Activated T-helper 1 cell treated with anti-CD3 and anti-CD28 coated beads, Interleukin-12 subunit alpha, Interleukin-12 subunit beta, Interleukin-2, Interleukin-4 antibody, amounts not matched to agents 30 ng/mL and 10 ng/mL and 1 ng/mL, durations not matched to agents 14 hours and 24 hours and 36 hours (primary cell): ENCODE data around the gene EFCAB10. TPM values are rescaled to one million over a fixed set of nuclear protein-coding genes. Genes with fewer than 3 reads are reported as not detected.
A peak's percentile ranks its signal among the peaks of the same experiment; 100 is the strongest.

Experiments
- DNase-seq: peaks from one replicate; pipeline ENCODE4 v3.0.0; 2021; ENCODE audit warnings: low spot score
- H3K27ac Mint-ChIP-seq: one replicate; pipeline ENCODE4 v1.8.0; 2021; ENCODE audit warnings: mild to moderate bottlenecking, mixed read lengths
- H3K27me3 Mint-ChIP-seq: one replicate; pipeline ENCODE4 v1.8.0; 2022; ENCODE audit warnings: mild to moderate bottlenecking, moderate library complexity, mixed read lengths; ENCODE audit not compliant: insufficient read depth
- H3K36me3 Mint-ChIP-seq: one replicate; pipeline ENCODE4 v1.8.0; 2021; ENCODE audit warnings: low read depth, mixed read lengths
- H3K4me1 Mint-ChIP-seq: one replicate; pipeline ENCODE4 v1.8.0; 2021; ENCODE audit warnings: low read depth, mixed read lengths
- H3K4me3 Mint-ChIP-seq: one replicate; pipeline ENCODE4 v1.8.0; 2021; ENCODE audit warnings: mild to moderate bottlenecking, moderate library complexity, mixed read lengths
- H3K9me3 Mint-ChIP-seq: one replicate; pipeline ENCODE4 v1.8.0; 2021; ENCODE audit warnings: mixed read lengths
- intact Hi-C: fragments of 100-400 bp; cut with micrococcal nuclease; formaldehyde crosslinking; loops from one replicate; pipeline ENCODE4 v1.15.1; 2024
- total RNA-seq: library from RNA; stranded (reverse); gene quantifications from 2 replicates; pipeline ENCODE4 v1.2.3, GENCODE V29; 2022

Gene EFCAB10
- total RNA-seq, 1 donor from 2014 or later: not detected

DNA sequence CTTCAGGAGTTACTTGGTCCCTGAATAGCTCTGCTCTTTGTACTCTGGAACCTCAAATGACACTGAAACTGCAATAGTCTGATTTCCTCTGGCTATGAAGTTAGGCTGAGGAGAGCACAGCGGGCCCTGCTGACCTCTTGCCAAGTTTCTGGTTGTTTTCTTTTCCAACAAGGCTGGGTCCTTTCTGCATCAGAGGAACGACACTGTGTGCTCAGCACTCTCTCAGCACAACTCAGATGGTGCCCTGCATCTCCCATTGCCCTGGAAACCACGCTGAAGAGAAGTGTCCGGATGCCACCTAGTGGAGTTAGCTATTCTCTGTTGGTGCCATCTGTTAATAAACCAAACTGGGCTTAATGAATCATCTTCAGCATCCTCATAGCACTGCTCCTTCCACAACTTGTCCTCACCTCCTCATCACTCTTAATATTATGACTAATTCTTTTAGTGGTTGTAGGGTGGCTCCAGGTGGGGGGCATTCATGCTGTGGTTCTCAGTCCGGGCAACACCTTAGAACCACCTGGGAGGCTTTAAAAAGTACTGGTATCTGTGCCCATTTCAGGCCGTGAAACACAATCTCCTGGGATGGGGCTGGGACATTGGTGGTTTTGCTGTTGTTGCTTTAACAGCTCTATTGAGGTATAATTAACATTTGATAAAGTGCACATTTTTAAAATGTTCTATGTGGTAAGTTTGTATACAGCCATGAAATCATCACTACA, 8.2 kb upstream of the EFCAB10 start:
- Mint-ChIP-seq H3K4me3 (no peak overlapping the region), H3K4me1 (peaks cover 19% of the 10 kb centered on the region), H3K36me3 (peaks cover 2% of the 10 kb centered on the region), H3K9me3 (peaks cover 5% of the 10 kb centered on the region), H3K27me3 (peaks cover 3% of the 10 kb centered on the region), H3K27ac (no peak overlapping the region)
- DNase-seq: peak; percentile 24
- intact Hi-C loops: loop anchor here (1.0 to 5.0 kb wide), 2 partner anchors 607 to 666 kb away; no protein-coding TSS in a partner anchor

DNA sequence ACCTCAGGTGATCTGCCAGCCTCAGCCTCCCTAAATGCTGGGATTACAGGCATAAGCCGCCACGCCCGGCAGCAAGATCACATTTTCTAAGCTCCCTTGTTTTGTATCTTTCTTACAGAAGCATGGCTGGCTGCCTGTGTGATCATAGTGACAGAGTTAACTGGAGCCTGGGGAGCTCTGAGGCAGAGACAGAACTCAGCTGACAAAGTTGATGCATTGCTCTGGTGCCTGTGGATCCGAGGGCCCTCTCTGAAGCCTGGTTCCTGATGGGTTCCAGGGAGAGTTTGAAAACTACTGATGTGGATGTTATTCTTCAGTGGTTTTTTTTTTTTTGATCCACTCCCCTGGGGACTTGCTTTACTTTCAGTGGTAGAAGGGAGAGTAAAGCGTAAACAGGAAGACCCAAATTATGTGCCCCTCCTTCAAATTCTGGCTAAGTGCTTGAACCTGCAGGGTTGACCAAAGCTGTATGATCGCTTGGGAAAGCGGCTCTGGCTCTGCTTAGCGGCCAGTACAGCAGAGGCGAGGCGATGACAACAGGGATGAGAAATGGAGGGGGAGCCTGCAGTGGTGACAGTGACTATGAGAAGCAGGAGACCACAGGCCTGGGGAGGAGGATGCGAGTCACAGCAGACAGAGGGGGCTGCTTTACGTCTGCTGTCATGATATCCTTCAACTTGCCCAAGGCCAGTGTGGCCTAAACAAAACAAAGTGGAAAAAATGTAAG, 6.8 kb upstream of the EFCAB10 start:
- Mint-ChIP-seq H3K27me3 (peaks cover 3% of the 10 kb centered on the region), H3K36me3 (peaks cover 3% of the 10 kb centered on the region), H3K9me3 (peaks cover 13% of the 10 kb centered on the region), H3K4me1 (peaks cover 19% of the 10 kb centered on the region), H3K4me3 (no peak overlapping the region), H3K27ac (no peak overlapping the region)
- intact Hi-C loops: loop anchor here (5.0 kb wide), 1 partner anchor 606 kb away; no protein-coding TSS in a partner anchor
- no peak for DNase-seq

DNA sequence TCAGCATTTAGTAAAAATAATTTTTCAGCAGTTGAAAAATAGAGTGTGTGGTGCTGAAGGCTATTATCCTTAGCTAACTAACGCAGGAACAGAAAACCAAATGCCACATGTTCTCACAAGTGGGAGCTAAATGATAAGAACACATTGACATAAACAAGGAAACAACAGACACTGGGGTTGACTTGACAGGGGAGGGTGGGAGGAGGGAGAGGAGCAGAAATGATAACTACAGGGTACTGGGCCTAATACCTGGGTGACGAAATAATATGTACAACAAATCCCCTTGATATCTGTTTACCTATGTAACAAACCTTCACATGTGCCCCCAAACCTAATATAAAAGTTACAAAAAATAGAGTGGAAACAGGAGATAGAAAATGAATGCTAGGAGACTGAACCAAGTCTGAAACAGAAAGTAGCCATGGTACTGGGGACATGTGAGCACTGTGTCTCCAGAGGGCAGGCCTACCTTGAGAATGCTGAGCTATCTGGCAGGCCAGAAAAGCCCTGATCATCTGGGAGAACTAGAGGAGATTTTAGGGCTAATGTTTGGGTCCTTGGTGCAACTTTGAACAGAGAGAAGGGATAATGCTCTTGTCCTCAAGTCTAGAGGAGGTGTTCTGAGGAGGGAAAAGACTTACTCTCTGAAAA, 4.7 kb upstream of the EFCAB10 start:
- H3K4me3 Mint-ChIP-seq: no peak overlapping the region
- intact Hi-C loops: loop anchor here (5.0 kb wide), 1 partner anchor 604 kb away; no protein-coding TSS in a partner anchor
- H3K27me3 Mint-ChIP-seq: peaks cover 1% of the 10 kb centered on the region
- H3K27ac Mint-ChIP-seq: peak overlapping the region; percentile 62
- DNase-seq: no peak
- peaks cover 13% of the 10 kb centered on the region for H3K9me3 Mint-ChIP-seq
- peaks cover 3% of the 10 kb centered on the region for H3K36me3 Mint-ChIP-seq
- H3K4me1 Mint-ChIP-seq: peaks cover 26% of the 10 kb centered on the region

DNA sequence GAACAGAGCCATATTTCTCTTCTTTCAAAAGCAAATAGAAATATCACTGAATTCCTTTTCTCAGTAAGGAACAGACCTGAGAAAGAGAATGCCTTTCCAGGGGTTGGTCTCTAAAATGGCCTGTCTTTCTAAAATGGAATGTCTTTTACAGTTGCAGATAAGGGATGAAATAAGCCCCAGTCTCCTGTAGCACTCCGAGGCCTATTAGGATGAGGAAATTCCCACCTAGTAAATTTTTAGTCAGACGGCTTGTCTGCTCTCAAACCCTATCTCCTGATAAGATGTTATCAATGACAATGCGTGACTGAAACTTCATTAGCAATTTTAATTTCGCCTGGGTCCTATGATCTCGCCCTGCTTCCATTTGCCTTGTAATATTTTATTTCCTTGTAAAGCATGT, 2.9 kb upstream of the EFCAB10 start:
- DNase-seq: no peak
- Mint-ChIP-seq H3K27me3 (peaks cover 1% of the 10 kb centered on the region), H3K4me1 (peaks cover 22% of the 10 kb centered on the region), H3K36me3 (peaks cover 3% of the 10 kb centered on the region), H3K27ac (no peak overlapping the region), H3K9me3 (peaks cover 13% of the 10 kb centered on the region), H3K4me3 (no peak overlapping the region)
- intact Hi-C loops: no loop called here

DNA sequence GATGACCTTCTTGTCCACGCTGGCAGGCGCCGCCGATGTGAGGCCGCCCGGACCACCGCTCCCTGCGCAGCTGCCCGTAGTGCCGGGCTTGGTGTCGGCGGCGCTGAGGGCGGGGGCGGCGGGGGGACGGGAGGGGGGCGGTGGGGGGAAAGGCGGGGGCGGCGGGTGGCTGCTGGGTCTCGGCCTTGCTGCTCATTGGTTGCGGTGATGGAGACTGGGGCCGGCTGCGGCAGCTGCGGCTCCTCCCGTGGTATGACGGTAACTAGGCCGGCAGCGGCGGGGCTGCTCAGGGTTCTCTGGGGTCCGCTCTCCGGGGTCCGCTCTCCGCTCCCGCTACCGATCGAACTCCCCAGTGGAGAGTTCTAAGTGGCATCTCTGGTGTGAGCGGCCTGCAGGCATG, 1.8 kb upstream of the EFCAB10 start:
- Mint-ChIP-seq H3K9me3 (peaks cover 13% of the 10 kb centered on the region), H3K27me3 (peaks cover 1% of the 10 kb centered on the region), H3K27ac (no peak overlapping the region), H3K4me1 (peaks cover 21% of the 10 kb centered on the region), H3K4me3 (no peak overlapping the region), H3K36me3 (peaks cover 3% of the 10 kb centered on the region)
- no peak for DNase-seq
- intact Hi-C loops: no loop called here

DNA sequence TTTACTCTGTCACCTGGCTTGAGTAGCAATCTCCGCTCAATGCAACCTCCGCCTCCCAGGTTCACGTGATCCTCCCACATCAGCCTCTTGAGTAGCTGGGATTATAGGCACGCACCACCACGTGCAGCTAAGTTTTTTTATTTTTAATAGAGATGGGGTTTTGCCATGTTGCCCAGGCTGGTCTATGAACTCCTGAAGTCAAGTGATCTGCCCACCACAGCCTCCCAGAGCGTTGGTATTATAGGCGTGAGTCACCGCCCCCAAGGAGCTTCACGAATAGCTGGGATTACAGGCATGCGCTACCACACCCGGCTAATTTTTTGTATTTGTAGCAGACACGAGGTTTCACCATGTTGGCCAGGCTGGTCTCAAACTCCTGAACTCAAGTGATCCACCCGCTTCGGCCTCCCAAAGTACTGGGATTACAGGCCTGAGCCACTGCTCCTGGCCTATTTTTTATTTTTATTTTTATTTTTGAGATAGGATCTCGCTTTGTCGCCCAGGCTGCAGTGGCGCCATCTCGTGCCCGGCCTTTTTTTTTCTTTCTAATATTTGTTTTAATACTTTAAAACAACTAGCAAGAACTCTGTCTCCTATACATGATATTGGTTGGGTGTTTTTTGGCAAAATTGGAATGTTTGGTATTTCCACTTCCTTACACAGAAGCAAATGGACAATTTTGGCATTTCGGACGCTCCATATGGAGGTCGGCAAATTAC, 1.1 kb downstream of the EFCAB10 start:
- Mint-ChIP-seq H3K4me1 (peaks cover 10% of the 10 kb centered on the region), H3K27me3 (peaks cover 1% of the 10 kb centered on the region), H3K27ac (no peak overlapping the region), H3K9me3 (peaks cover 13% of the 10 kb centered on the region), H3K4me3 (no peak overlapping the region), H3K36me3 (peaks cover 3% of the 10 kb centered on the region)
- intact Hi-C loops: no loop called here
- DNase-seq: no peak

DNA sequence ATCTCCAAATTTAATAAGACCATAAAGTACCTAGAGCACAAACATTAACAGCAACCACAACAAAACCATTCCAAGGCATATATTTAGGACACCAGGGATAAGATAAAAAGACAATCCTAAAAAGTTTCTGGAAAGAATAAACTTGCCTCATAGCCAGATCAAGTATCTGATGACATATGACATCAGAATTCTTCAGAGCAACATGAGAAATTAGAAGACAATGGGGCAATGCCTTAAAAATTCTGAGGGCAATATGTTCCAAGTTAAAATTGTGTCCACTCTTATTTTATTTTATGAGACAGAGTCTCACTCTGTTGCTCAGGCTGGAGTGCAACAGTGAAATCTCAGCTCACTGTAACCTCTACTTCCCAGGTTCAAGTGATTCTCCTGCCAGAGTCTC, 2.8 kb downstream of the EFCAB10 start:
- peaks cover 1% of the 10 kb centered on the region for H3K27me3 Mint-ChIP-seq
- DNase-seq: no peak
- H3K27ac Mint-ChIP-seq: no peak overlapping the region
- H3K4me1 Mint-ChIP-seq: peaks cover 10% of the 10 kb centered on the region
- H3K36me3 Mint-ChIP-seq: no peaks in the 10 kb centered on the region
- intact Hi-C loops: no loop called here
- H3K4me3 Mint-ChIP-seq: no peak overlapping the region
- H3K9me3 Mint-ChIP-seq: no peaks in the 10 kb centered on the region

DNA sequence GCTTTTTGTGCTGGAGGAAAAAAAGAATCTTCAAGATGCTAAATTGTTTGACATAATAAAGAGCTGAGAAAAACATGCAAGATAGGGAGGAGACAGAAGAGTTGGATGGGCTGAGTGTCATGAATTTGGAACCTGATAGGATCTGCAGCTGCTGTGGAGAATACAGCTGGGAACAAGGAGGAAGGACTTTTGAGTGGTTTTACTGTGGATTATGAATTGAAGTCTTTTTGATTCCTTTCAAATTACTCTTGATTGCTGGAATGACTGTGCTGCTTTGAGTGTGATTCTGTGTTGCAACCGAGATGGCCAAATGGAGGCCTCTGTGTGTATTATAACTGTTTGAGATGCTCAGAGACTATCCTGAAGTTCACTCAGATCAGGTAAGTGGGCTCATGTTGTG, 4.0 kb downstream of the EFCAB10 start:
- no peak overlapping the region for H3K4me3 Mint-ChIP-seq
- H3K9me3 Mint-ChIP-seq: no peaks in the 10 kb centered on the region
- intact Hi-C loops: no loop called here
- peaks cover 10% of the 10 kb centered on the region for H3K4me1 Mint-ChIP-seq
- DNase-seq: no peak
- H3K27ac Mint-ChIP-seq: no peak overlapping the region
- no peaks in the 10 kb centered on the region for H3K27me3 Mint-ChIP-seq
- H3K36me3 Mint-ChIP-seq: peaks cover under 1% of the 10 kb centered on the region

DNA sequence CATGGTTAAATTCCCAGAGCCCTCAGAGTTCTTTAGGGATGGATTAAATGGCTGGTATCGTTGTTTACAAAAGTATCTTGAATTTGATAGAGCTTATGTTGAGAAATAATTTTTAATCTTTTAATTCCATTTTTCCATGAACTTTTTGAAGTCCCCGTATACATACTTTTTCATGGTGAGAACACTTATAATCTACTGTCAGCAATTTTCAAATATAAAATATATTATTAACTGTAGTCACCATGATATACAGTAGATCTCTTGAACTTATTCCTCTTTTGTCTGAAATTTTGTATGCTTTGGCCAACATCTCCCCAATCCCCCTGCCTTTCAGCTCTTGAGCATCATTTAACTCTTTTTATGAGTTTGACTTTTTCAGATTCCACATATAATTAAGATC, 9.4 kb downstream of the EFCAB10 start:
- Mint-ChIP-seq H3K36me3 (peaks cover 12% of the 10 kb centered on the region), H3K27me3 (no peaks in the 10 kb centered on the region)
- intact Hi-C loops: no loop called here

DNA sequence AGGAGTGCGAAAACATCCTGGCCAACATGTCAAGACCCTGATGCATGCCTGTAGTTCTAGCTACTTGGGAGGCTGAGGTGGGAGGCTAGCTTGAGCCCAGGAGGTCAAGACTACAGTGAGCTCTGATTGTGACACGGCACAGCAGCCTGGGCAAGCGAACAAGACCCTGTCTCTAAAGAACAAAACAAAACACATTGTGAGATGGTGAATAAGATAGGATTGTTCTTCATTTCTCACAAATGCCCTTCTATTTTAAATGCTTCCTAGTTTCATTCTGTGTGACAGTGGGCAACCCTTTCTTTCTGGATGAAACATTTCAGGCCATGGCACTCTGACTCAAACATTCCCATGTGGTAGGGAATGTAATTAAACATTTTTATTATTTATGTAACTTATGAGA, 13.5 kb downstream of the EFCAB10 start:
- H3K4me3 Mint-ChIP-seq: no peak overlapping the region
- peaks cover 25% of the 10 kb centered on the region for H3K36me3 Mint-ChIP-seq
- DNase-seq: no peak
- H3K9me3 Mint-ChIP-seq: no peaks in the 10 kb centered on the region
- intact Hi-C loops: no loop called here
- H3K27me3 Mint-ChIP-seq: no peaks in the 10 kb centered on the region
- no peaks in the 10 kb centered on the region for H3K4me1 Mint-ChIP-seq
- H3K27ac Mint-ChIP-seq: no peak overlapping the region

More for the DNA sequence above, 9.4 kb downstream of the EFCAB10 start:
- no peak for DNase-seq
- Mint-ChIP-seq H3K27ac (no peak overlapping the region), H3K4me1 (no peaks in the 10 kb centered on the region), H3K4me3 (no peak overlapping the region), H3K9me3 (no peaks in the 10 kb centered on the region)

DNA sequence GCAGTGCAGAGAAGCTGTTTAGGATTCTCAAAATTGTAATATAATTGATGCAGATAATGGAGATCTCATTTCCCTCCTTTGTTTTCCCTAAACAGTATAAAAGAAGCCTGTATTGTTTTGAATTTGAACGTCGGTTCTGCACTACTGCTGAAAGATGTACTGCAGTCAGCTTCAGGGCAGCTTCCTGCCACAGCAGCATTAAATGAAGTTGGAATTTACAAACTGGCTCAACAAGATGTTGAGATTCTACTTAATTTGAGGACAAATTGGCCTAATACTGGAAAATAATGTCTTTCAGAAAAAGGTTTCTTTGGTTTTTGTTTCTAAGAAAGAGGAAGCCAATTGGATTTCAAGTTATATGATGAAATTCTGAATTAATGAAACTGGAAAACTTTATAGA, 14.3 kb downstream of the EFCAB10 start:
- intact Hi-C loops: no loop called here
- no peak overlapping the region for H3K27ac Mint-ChIP-seq
- no peak for DNase-seq
- H3K4me3 Mint-ChIP-seq: no peak overlapping the region
- H3K4me1 Mint-ChIP-seq: no peaks in the 10 kb centered on the region
- H3K27me3 Mint-ChIP-seq: no peaks in the 10 kb centered on the region
- peaks cover 26% of the 10 kb centered on the region for H3K36me3 Mint-ChIP-seq
- no peaks in the 10 kb centered on the region for H3K9me3 Mint-ChIP-seq

DNA sequence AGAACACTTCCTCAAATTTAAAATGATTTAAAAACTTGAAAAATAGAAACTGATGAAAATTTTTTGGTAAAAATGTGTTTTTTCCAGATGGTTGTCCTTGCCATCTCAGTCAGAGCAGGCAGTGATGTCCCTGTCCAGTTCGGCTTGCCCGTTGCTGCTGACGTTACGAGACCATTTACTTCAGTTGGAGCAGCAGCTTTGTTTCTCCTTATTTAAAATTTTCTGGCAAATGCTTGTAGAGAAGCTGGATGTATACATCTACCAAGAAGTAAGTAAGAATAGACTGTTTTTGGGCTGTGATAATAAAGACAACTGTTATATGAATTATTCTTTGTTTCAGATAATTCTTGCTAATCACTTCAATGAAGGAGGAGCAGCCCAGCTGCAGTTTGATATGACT, 16.1 kb downstream of the EFCAB10 start:
- Mint-ChIP-seq H3K27me3 (no peaks in the 10 kb centered on the region), H3K36me3 (peaks cover 27% of the 10 kb centered on the region), H3K27ac (no peak overlapping the region), H3K4me1 (no peaks in the 10 kb centered on the region), H3K4me3 (no peak overlapping the region), H3K9me3 (no peaks in the 10 kb centered on the region)
- intact Hi-C loops: no loop called here
- DNase-seq: no peak
